GM18511 (cell line): ENCODE measurements around the gene KRT73.

Experiments used
- ATAC-seq: cut with Tn5 transposase; IDR thresholded peaks from one replicate; pipeline ENCODE4 v1.9.1; 2021; ENCODE audit warnings: mild to moderate bottlenecking, moderate library complexity; ENCODE audit not compliant: unreplicated experiment

Gene KRT73

GRCh38 chr12:52575948-52576347 is 42.4 kb downstream of the KRT73 start:
- no peak for ATAC-seq

- no peak for ATAC-seq
These were observed 43.1 kb downstream of the KRT73 start for GRCh38 chr12:52575256-52575655.

DNA sequence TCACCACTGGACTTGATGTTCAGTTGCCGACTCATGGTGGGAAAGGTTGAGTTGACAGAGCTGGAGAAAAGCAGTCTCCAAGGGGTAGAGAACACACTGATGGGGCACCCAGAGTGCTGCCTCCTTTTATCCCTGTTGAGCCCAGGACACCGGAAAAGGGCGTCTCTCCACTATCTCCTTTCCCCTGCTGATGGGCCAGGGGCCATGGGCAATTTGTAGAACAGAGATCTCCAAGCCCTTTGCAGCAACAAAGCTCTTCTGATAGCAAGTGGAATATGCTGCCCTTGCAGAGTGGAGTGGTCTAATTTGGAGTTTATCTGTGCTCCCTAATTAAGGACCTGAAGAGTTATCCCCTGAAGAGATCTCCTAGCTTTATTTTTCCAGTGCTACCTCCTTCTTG is 44.6 kb downstream of the KRT73 start, which contains the start of gene KRT74:
TSS of gene KRT74 (minus strand) at position 101 of the 400 bp plus-strand sequence. CDS start at position 35, 66 bp downstream.
- no peak for ATAC-seq

DNA sequence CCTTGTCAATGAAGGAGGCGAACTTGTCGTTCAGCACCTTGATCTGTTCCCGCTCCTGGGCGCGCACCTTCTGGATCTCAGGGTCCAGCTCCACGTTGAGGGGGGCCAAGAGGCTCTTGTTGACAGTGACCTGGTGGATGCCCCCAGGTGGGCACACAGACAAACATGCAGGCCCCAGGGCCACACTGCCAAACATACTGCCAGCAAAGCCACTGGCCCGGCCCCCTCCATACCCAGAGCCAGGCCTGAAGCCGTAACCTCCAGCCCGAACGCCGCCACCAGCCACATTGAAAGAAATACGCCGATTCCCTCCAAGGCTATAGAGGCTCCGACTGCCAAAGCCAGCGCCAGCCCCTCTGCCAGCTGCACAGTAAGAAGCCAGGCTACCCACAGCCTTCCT is 45.1 kb downstream of the KRT73 start:
- no peak for ATAC-seq

- ATAC-seq = no peak
These were observed 47.8 kb downstream of the KRT73 start for GRCh38 chr12:52570511-52570910.

DNA sequence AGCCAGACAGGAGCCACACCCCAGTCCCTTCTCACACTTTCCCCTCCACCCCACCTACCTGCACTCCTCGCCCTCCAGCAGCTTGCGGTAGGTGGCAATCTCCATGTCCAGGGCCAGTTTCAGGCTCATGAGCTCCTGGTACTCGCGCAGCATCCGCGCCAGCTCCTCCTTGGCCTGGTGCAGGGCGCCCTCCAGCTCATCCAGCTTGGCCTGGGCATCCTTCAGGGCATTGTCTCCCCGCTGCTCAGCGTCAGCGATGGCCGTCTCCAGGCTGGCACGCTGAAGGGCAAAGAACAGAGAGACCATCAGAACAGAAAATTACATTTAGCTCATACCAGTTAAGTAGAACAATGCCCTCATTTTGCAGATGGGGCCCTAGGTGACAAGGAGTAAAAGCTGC is 50.2 kb downstream of the KRT73 start:
- no peak for ATAC-seq

DNA sequence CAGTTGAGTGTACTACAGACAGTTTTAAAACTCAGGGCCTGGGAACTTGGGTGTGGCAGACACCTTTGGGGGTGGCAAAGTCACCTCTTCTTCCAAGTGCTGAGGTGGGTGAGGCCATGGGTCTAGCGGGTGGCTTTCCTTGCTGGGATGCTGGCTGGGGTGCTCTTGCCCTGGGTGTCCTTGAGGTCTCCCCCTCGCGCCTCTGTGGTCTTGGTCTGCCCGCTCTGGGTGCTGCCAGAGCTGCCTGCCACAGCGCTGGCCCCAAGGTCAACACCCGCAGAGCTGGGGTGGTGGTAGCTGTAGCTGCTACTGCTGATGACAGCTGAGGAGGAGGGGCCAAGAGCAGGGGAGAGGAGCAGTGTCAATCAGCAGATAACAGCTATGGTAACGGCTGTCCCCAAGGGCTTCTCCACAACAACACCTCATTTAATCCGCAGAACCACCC is 51.5 kb downstream of the KRT73 start:
- no peak for ATAC-seq

- no peak for ATAC-seq
These were observed 53.8 kb downstream of the KRT73 start for GRCh38 chr12:52564582-52564981.

- ATAC-seq = no peak
These were observed 56.4 kb downstream of the KRT73 start for GRCh38 chr12:52561880-52562449.

GRCh38 chr12:52559979-52560378 is 58.4 kb downstream of the KRT73 start:
- no peak for ATAC-seq

DNA sequence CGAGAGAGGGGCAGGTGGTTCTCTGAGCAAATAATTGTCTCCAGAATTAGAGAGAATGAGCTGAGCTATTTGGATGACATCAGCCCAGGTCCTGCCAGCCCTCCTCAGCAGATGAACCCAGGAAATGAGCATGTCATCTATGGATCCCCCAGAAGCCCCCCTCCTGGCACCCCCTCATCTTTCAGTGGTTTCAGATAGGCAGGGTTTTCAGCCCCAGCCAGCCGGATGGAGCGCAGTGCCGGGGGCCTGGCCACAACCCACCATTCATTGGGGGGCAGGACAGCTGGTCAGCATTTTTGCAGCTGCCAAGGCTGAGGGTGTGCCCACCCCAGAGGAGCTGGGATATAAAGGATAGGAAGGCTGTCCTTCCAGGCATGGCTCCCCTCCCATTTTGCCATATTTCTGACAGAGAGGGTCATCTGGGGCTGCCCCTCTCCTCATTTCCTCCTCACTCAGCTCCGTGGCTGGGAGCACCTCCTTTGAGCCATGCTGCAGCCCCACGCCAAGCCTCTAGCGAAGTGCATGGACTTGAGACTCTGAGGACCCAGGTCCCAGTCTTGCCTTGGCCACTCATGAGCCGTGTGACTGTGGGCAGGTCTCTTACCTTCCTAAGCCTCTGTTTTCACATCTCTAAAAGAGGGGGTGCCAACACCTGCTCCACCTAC is 59.4 kb downstream of the KRT73 start:
- ATAC-seq = no peak
